GM12878 (cell line): ENCODE data around the gene SSTR4. TPM values are rescaled to one million over a fixed set of nuclear protein-coding genes. Genes with fewer than 3 reads are reported as not detected.

Experiments used
- ATAC-seq: fragments of 200-7000 bp; cut with Tn5 transposase; 3 replicates; pipeline ENCODE4 v1.9.1; 2020; ENCODE audit warnings: mild to moderate bottlenecking, moderate library complexity
- BruUV-seq: library from RNA; stranded (reverse); fragments of 400-500 nt; replicated peaks from 2 replicates; lab custom pipeline; 2021; lab: Mats Ljungman, UMichigan
- CTCF ChIA-PET: fragments of 300-600 bp; sonication (Branson Sonifier 250); formaldehyde crosslinking; extraction: SDS; loops from one replicate; lab custom pipeline; 2021; ENCODE audit warnings: inconsistent platforms; lab: Yijun Ruan, JAX
- POLR2A ChIA-PET: fragments of 350-600 bp; formaldehyde crosslinking; extraction: SDS; loops from one replicate; lab custom pipeline; 2021; ENCODE audit warnings: inconsistent platforms; lab: Charles Lee
- RAD21 ChIA-PET: fragments of 300-600 bp; sonication (Branson Sonifier 250); formaldehyde crosslinking; loops from one replicate; lab custom pipeline; 2023; ENCODE audit warnings: antibody characterized with exemption; ENCODE audit not compliant: unreplicated experiment; lab: Charles Lee
- SMC1A ChIA-PET: fragments of 300-600 bp; sonication (Branson Sonifier 250); formaldehyde crosslinking; loops from one replicate; lab custom pipeline; 2023; ENCODE audit not compliant: unreplicated experiment, uncharacterized antibody; lab: Charles Lee
- DNase-seq: peaks from one replicate; pipeline ENCODE4 v3.0.0-alpha.2; 2011; ENCODE audit warnings: low read depth, low spot score
- FAIRE-seq: peaks from 3 replicates; lab custom pipeline; 2011; peaks lifted over from hg19 to GRCh38; lab: Jason Lieb, UNC
- H2AFZ ChIP-seq: 2 replicates; pipeline ENCODE4 v1.6.0; 2011; ENCODE audit warnings: low read depth, low read length, control low read depth; ENCODE audit not compliant: control insufficient read depth
- H3K27ac ChIP-seq: 2 replicates; pipeline ENCODE4 v1.5.1; 2011; ENCODE audit warnings: control low read depth; ENCODE audit not compliant: control insufficient read depth, insufficient read depth
- H3K27me3 ChIP-seq, 2 experiments: replicated peaks in 1 of 2; 2 replicates each; pipeline versions ENCODE4 v1.6.0 to v1.6.1; 2011; ENCODE audit warnings: low read length in 1 of 2; ENCODE audit not compliant: control insufficient read depth in 2 of 2, insufficient read depth in 2 of 2
- H3K36me3 ChIP-seq, 2 experiments: 2 replicates each; pipeline ENCODE4 v1.5.1; 2011; ENCODE audit warnings: low read length in 1 of 2; ENCODE audit not compliant: control insufficient read depth in 2 of 2, insufficient read depth in 2 of 2
- H3K4me1 ChIP-seq: 2 replicates; pipeline ENCODE4 v1.6.1; 2011; ENCODE audit warnings: mild to moderate bottlenecking, low read length, moderate library complexity, mixed read lengths; ENCODE audit not compliant: control insufficient read depth, insufficient read depth
- H3K4me2 ChIP-seq: 2 replicates; pipeline ENCODE4 v1.6.0; 2011; ENCODE audit warnings: control low read depth; ENCODE audit not compliant: control insufficient read depth, insufficient read depth
- H3K4me3 ChIP-seq: fragments of 200-600 bp; sonication (generic); 2 replicates; pipeline ENCODE4 v1.5.1; 2016
- H3K79me2 ChIP-seq: 2 replicates; pipeline ENCODE4 v1.6.0; 2011; ENCODE audit warnings: low read length; ENCODE audit not compliant: control insufficient read depth, insufficient read depth
- H3K9ac ChIP-seq: 2 replicates; pipeline ENCODE4 v1.8.0; 2011; ENCODE audit warnings: low read length, control low read depth, mixed read lengths; ENCODE audit not compliant: control insufficient read depth, insufficient read depth
- H3K9me3 ChIP-seq: replicated peaks from 3 replicates; pipeline ENCODE4 v1.5.1; 2011; ENCODE audit warnings: mild to moderate bottlenecking, low read length; ENCODE audit not compliant: control insufficient read depth, insufficient read depth
- H4K20me1 ChIP-seq: 2 replicates; pipeline ENCODE4 v1.6.0; 2011; ENCODE audit not compliant: control insufficient read depth, insufficient read depth
- CHD2 ChIP-seq: IDR thresholded peaks from 2 replicates; pipeline ENCODE4 v1.6.1; 2011; ENCODE audit warnings: low read depth, low read length, improper control_type of control experiment, borderline replicate concordance
- DPF2 ChIP-seq: fragments of 450-650 bp; IDR thresholded peaks from 2 replicates; pipeline ENCODE4 v1.6.1; 2017; ENCODE audit warnings: mild to moderate bottlenecking
- EED ChIP-seq: sonication (generic); IDR thresholded peaks from 2 replicates; pipeline ENCODE4 v1.6.1; 2016; ENCODE audit warnings: antibody characterized with exemption, low read depth
- ESRRA ChIP-seq: IDR thresholded peaks from 2 replicates; pipeline ENCODE4 v1.6.1; 2012; ENCODE audit warnings: mild to moderate bottlenecking, low read length, improper control_type of control experiment
- FOXK2 ChIP-seq: fragments of 450-650 bp; IDR thresholded peaks from 2 replicates; pipeline ENCODE4 v1.6.1; 2017; ENCODE audit warnings: mild to moderate bottlenecking, moderate library complexity
- JUND ChIP-seq: IDR thresholded peaks from 2 replicates; pipeline ENCODE4 v1.6.1; 2012; ENCODE audit warnings: low read depth, mild to moderate bottlenecking, low read length, improper control_type of control experiment, moderate library complexity
- KLF5 ChIP-seq: fragments of 450-650 bp; IDR thresholded peaks from 2 replicates; pipeline ENCODE4 v1.6.1; 2014; ENCODE audit warnings: mild to moderate bottlenecking; ENCODE audit not compliant: partially characterized antibody
- MTA3 ChIP-seq: IDR thresholded peaks from 2 replicates; pipeline ENCODE4 v1.6.1; 2012; ENCODE audit warnings: low read length, inconsistent platforms, borderline replicate concordance
- NFYA ChIP-seq: IDR thresholded peaks from 2 replicates; pipeline ENCODE4 v1.6.1; 2011; ENCODE audit warnings: low read depth, mild to moderate bottlenecking, low read length, improper control_type of control experiment, borderline replicate concordance
- NFYB ChIP-seq: IDR thresholded peaks from 2 replicates; pipeline ENCODE4 v1.6.1; 2011; ENCODE audit warnings: low read depth, mild to moderate bottlenecking, low read length, improper control_type of control experiment, moderate library complexity; ENCODE audit not compliant: insufficient read depth
- NR2F1 ChIP-seq: fragments of 450-650 bp; conservative IDR thresholded peaks from 2 replicates; pipeline ENCODE4 v1.6.1; 2017; ENCODE audit warnings: mild to moderate bottlenecking
- PML ChIP-seq: IDR thresholded peaks from 2 replicates; pipeline ENCODE4 v1.6.1; 2012; ENCODE audit warnings: low read length, inconsistent platforms
- ZNF384 ChIP-seq: IDR thresholded peaks from 2 replicates; pipeline ENCODE4 v1.6.1; 2012; ENCODE audit warnings: low read depth, mild to moderate bottlenecking, low read length, improper control_type of control experiment, borderline replicate concordance
- WGBS: methylation state at CpG from one replicate; pipeline ENCODE4 v1.1.6; 2016; ENCODE audit warnings: low lambda C conversion rate; ENCODE audit not compliant: insufficient replicate concordance, insufficient coverage; ENCODE audit errors: missing lambda C conversion rate; 5-methylcytosine and 5-hydroxymethylcytosine counted together
- in situ Hi-C: fragments of 300-500 bp; cut with MboI; formaldehyde crosslinking; loops from 9 replicates; pipeline ENCODE4 v1.14.3; 2018; ENCODE audit warnings: mixed read lengths
- intact Hi-C: fragments of 100-400 bp; cut with micrococcal nuclease; formaldehyde crosslinking; loops from one replicate; pipeline ENCODE4 v1.14.2; 2022; ENCODE audit not compliant: unreplicated experiment
- polyA plus RNA-seq, 11 experiments: library from polyadenylated mRNA; depleted of rRNA in 4 of 11; unstranded in 6 of 11; stranded (reverse) in 5 of 11; fragments of >200 nt; fragmentation: Nextera tagmentation in 4 of 11; fragmentation: Illumina TruSeq in 1 of 11; extraction: Ambion mirVana in 4 of 11; extraction: Trizol in 1 of 11; gene quantifications; 1 replicate in 1 of 11; 2 replicates in 10 of 11; pipeline versions ENCODE4 v1.2.1 to v1.2.3, GENCODE V29; 2011 to 2016; ENCODE audit warnings: inconsistent platforms in 2 of 11, missing spikeins in 2 of 11, low read depth in 1 of 11
- total RNA-seq, 4 experiments: library from RNA; depleted of rRNA in 3 of 4; stranded (reverse); fragments of >200 nt in 3 of 4; fragmentation: Illumina TruSeq in 1 of 4; extraction: Trizol in 1 of 4; gene quantifications; 2 replicates each; pipeline versions ENCODE4 v1.2.1 to v1.2.3, GENCODE V29; 2013 to 2021
- TF ChIP-seq, protein P1 (sequence below): fragments of 450-650 bp; conservative IDR thresholded peaks from 2 replicates; pipeline ENCODE4 v1.6.1; 2017; ENCODE audit warnings: mild to moderate bottlenecking, moderate library complexity
- TF ChIP-seq, protein P2 (sequence below): IDR thresholded peaks from 2 replicates; pipeline ENCODE4 v1.6.1; 2011; ENCODE audit warnings: borderline replicate concordance, low read depth, mild to moderate bottlenecking, moderate library complexity, low read length; ENCODE audit not compliant: insufficient read depth, poor library complexity, severe bottlenecking

The SSTR4 gene
- total and polyA plus RNA-seq, 10 of the 15 experiments (the other 5 are each of a cell fraction or from before 2014, with no cell fraction given): not detected

- CTCF ChIA-PET: interaction anchor here (0.6 to 2.6 kb wide), 19 partner anchors 11 to 388 kb away, joined by 3 to 19 read pairs (median 5); no protein-coding TSS in a partner anchor
- H3K4me2 ChIP-seq: no peak overlapping the region
- no peak for FAIRE-seq
Observed at GRCh38 chr20:23079926-23080325, 44.8 kb downstream of the SSTR4 start.

DNA sequence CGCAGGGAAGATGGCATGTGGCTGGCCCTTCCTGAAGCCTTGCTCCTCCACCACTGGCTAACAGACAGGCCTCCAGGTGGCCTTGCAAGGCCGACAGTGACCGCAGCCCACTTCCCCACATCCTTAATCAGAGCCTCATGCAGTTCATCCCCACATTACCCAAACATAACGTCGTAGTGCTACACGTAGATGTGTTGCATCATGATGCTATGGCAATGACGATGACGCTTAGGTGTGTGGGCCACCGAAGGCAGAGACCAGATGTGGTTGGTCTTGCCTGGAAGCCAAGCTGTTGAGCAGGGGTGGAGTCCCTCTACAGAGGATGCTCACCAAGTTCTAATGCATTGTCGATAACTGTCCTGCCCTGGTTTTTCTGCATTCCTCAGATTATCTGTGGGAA is 45.4 kb downstream of the SSTR4 start:
- Histone ChIP-seq H4K20me1 (no peaks in the 10 kb centered on the region), H3K27ac (no peak overlapping the region), H3K27me3 (peaks cover 0 to 3% of the 10 kb centered on the region in 2 experiments; a peak in 1 of 4 replicates), H3K4me2 (no peak overlapping the region), H3K4me3 (no peak overlapping the region), H3K79me2 (no peaks in the 10 kb centered on the region), H3K9ac (no peak overlapping the region), H2AFZ (no peak overlapping the region), H3K4me1 (no peaks in the 10 kb centered on the region), H3K9me3 (no peaks in the 10 kb centered on the region), H3K36me3 (no peaks in the 10 kb centered on the region)
- POLR2A ChIA-PET: no interaction called here
- DNase-seq: no peak
- RAD21 ChIA-PET: interaction anchor here (1.4 to 1.8 kb wide), 3 partner anchors 12 to 120 kb away, joined by 3 to 8 read pairs (median 4); no protein-coding TSS in a partner anchor
- 50% methylated on average over 10 of the region's 10 CpGs for WGBS
- intact Hi-C loops (no loop called here), in situ Hi-C loops (no loop called here)
- SMC1A ChIA-PET: interaction anchor here (1.2 to 1.9 kb wide), 6 partner anchors 15 to 110 kb away, joined by 3 to 9 read pairs (median 4); no protein-coding TSS in a partner anchor
- BruUV-seq: no TSS peak
- TF ChIP-seq, protein P1, sequence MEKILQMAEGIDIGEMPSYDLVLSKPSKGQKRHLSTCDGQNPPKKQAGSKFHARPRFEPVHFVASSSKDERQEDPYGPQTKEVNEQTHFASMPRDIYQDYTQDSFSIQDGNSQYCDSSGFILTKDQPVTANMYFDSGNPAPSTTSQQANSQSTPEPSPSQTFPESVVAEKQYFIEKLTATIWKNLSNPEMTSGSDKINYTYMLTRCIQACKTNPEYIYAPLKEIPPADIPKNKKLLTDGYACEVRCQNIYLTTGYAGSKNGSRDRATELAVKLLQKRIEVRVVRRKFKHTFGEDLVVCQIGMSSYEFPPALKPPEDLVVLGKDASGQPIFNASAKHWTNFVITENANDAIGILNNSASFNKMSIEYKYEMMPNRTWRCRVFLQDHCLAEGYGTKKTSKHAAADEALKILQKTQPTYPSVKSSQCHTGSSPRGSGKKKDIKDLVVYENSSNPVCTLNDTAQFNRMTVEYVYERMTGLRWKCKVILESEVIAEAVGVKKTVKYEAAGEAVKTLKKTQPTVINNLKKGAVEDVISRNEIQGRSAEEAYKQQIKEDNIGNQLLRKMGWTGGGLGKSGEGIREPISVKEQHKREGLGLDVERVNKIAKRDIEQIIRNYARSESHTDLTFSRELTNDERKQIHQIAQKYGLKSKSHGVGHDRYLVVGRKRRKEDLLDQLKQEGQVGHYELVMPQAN: no peak
- TF ChIP-seq CHD2 (no peak), PML (no peak), NFYB (no peak), NFYA (no peak), DPF2 (no peak), FOXK2 (no peak), ZNF384 (no peak), MTA3 (no peak), EED (no peak), ESRRA (no peak)
- TF ChIP-seq, protein P2, sequence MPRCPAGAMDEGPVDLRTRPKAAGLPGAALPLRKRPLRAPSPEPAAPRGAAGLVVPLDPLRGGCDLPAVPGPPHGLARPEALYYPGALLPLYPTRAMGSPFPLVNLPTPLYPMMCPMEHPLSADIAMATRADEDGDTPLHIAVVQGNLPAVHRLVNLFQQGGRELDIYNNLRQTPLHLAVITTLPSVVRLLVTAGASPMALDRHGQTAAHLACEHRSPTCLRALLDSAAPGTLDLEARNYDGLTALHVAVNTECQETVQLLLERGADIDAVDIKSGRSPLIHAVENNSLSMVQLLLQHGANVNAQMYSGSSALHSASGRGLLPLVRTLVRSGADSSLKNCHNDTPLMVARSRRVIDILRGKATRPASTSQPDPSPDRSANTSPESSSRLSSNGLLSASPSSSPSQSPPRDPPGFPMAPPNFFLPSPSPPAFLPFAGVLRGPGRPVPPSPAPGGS: no peak
- CTCF ChIA-PET: interaction anchor here (0.6 to 2.6 kb wide), 8 partner anchors 13 to 389 kb away, joined by 3 to 19 read pairs (median 8); no protein-coding TSS in a partner anchor
- no peak for FAIRE-seq
- ATAC-seq: no peak

More at GRCh38 chr20:23079926-23080325, 44.8 kb downstream of the SSTR4 start:
- Histone ChIP-seq H3K79me2 (no peaks in the 10 kb centered on the region), H4K20me1 (no peaks in the 10 kb centered on the region), H3K4me1 (no peaks in the 10 kb centered on the region), H3K4me3 (no peak overlapping the region), H2AFZ (no peak overlapping the region), H3K9ac (no peak overlapping the region), H3K27ac (no peak overlapping the region), H3K36me3 (no peaks in the 10 kb centered on the region), H3K27me3 (peaks cover 0 to 3% of the 10 kb centered on the region in 2 experiments; a peak in 1 of 4 replicates), H3K9me3 (no peaks in the 10 kb centered on the region)
- intact Hi-C loops: no loop called here
- TF ChIP-seq JUND (no peak), KLF5 (no peak), CHD2 (no peak), NR2F1 (no peak)
- no TSS peak for BruUV-seq
- ChIA-PET SMC1A (interaction anchor here (0.9 to 1.9 kb wide), 10 partner anchors 11 to 387 kb away, joined by 3 to 9 read pairs (median 4); no protein-coding TSS in a partner anchor), POLR2A (no interaction called here), RAD21 (interaction anchor here (0.7 to 1.8 kb wide), 7 partner anchors 12 to 367 kb away, joined by 3 to 8 read pairs (median 4); no protein-coding TSS in a partner anchor)
- WGBS: 3% methylated on average over 2 of the region's 2 CpGs
- ATAC-seq: no peak
- DNase-seq: no peak
- in situ Hi-C loops: no loop called here
